ENCODE results near the gene ZNF280D.

The ZNF280D gene

DNA sequence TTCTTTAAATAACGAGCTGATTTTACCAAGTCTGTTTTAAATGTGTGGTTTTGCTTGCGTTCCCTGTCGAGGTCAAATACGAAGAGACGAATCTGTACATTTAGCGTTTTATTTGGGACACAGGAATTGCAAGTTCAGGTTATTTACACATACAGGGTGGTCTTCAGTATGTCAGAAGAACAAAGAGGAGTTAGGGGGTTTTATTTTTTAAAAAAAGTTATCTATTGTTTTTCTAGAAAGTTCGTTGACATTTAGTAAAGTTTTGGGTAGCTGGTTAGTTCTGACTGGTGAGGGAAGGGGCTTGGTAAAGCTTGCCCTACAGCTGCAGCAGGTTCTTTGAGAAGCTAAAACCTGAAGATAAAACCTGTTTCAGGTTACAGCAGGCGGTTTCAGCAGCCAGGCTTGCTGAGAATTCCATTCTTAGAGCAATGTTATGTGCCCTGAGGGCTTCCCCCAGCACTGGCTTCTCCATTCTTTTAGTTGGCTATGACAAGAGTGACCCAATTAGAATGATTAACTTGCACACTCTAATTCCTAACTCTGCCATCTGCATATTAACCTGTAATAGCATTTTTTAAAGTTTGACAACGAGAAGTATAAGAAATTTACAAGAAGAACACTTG is 815 bp upstream of the ZNF280D start:
- no peak overlapping the region for H3K4me3 ChIP-seq (ENCODE audit: low read depth, low read length)
- H3K36me3 ChIP-seq: peaks cover 4% of the 10 kb centered on the region; the same call in 1 of the 2 replicates
- no peak for DNase-seq
- no peaks in the 10 kb centered on the region for H3K27me3 ChIP-seq
- H3K9me3 ChIP-seq: peaks cover 6% of the 10 kb centered on the region
- H3K4me1 ChIP-seq: no peaks in the 10 kb centered on the region
- TF ChIP-seq CTCF (IDR thresholded peaks at IDR 0.05; ENCODE audit: low read depth, low read length): no peak

- H3K9me3 ChIP-seq: peaks cover 6% of the 10 kb centered on the region
- H3K4me3 ChIP-seq (ENCODE audit: low read depth, low read length): peak overlapping the region; percentile 93
- H3K4me1 ChIP-seq: no peaks in the 10 kb centered on the region
- no peak for TF ChIP-seq CTCF (IDR thresholded peaks at IDR 0.05; ENCODE audit: low read depth, low read length)
- no peaks in the 10 kb centered on the region for H3K27me3 ChIP-seq
- peaks cover 4% of the 10 kb centered on the region; the same call in 1 of the 2 replicates for H3K36me3 ChIP-seq
- DNase-seq: no peak
Measured at GRCh38 chr15:56732886-56733135, 498 bp downstream of the ZNF280D start.

DNA sequence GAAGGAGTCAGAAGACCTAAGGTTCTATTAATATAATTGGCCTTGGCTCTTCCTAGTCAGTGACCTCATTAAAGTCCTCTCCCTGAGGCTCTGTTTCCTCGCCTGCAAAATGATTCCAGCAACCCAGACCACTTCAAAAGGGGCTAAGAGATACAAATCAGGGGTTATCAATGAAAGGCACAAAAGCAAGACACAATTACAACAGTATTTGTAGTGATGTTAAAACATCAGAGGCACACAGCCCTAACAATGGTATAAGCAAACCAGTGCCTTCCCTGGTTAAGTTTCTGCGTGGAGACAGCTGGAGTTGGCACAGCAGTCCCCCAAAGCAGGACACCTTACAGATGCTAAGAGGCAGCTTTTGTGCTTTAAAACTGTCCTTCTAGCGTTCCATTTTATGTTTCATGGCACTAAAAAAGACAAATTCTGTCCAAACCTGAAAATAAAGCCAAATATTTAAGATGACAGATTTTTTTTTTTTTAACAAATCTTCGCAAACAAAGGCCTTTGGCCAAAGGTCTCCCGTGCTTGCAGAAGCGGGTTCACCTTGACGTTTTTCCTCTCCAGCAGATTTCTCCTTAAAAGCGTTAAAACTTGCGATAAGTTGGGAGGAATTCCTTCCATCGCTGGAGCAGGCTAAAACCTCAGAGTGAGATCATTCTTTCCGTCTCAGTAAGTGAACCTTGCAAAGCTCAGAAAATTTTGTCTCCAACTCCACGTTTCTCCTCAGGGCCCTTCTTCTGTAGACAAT is 999 bp downstream of the ZNF280D start:
- Histone ChIP-seq H3K4me3 (ENCODE audit: low read depth, low read length) (peak overlapping the region; percentile 93), H3K36me3 (peaks cover 4% of the 10 kb centered on the region; the same call in 1 of the 2 replicates), H3K4me1 (no peaks in the 10 kb centered on the region), H3K9me3 (peaks cover 6% of the 10 kb centered on the region), H3K27me3 (no peaks in the 10 kb centered on the region)
- no peak for TF ChIP-seq CTCF (IDR thresholded peaks at IDR 0.05; ENCODE audit: low read depth, low read length)
- DNase-seq: peak; percentile 22

DNA sequence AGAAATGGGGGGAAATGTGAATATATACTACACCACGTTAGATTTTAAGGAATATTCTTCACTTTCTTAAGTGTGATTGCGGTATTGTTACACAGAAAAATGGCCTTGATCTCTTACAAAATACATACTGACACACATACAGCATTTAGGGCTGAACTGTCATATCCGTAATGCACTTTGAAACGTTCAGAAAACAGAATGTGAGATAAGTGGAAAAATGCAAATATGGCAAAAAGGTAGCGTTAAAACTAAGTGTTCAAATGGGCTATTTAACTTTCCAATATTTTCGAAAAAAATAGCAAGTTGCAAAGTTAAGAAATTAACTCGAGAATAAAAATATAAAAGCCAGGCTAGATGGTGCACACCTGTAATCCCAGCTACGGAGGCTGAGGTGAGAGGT is 1.8 kb downstream of the ZNF280D start:
- Histone ChIP-seq H3K4me1 (no peaks in the 10 kb centered on the region), H3K4me3 (ENCODE audit: low read depth, low read length) (peak overlapping the region; percentile 93), H3K27me3 (no peaks in the 10 kb centered on the region), H3K36me3 (peaks cover 4% of the 10 kb centered on the region; the same call in 1 of the 2 replicates), H3K9me3 (peaks cover 6% of the 10 kb centered on the region)
- no peak for DNase-seq
- TF ChIP-seq CTCF (IDR thresholded peaks at IDR 0.05; ENCODE audit: low read depth, low read length): no peak

- TF ChIP-seq CTCF (IDR thresholded peaks at IDR 0.05; ENCODE audit: low read depth, low read length): no peak
Measured at GRCh38 chr15:56729561-56729960, 3.7 kb downstream of the ZNF280D start.

DNA sequence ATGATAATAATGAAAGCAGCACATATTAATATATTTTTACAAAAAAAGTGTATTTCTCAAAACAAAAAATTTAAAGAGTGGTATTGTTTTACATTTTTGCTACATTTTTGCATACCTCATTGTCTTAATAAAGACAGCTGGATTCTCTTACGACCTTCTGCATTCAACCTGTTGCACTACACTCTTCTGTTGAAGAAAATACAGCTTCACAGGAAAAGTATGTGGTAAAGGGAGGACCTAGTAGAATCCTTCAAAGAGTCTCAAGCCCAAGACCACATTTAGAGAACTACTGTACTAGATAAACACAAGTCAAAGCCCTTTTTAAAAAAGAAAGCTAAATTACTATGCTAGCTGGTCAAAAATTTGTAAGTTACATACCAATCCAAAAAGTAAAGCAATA is 7.9 kb downstream of the ZNF280D start:
- Histone ChIP-seq H3K36me3 (peaks cover 2% of the 10 kb centered on the region; the same call in 1 of the 2 replicates), H3K4me1 (no peaks in the 10 kb centered on the region), H3K27me3 (no peaks in the 10 kb centered on the region), H3K4me3 (ENCODE audit: low read depth, low read length) (no peak overlapping the region), H3K9me3 (no peaks in the 10 kb centered on the region)
- DNase-seq: no peak
- TF ChIP-seq CTCF (IDR thresholded peaks at IDR 0.05; ENCODE audit: low read depth, low read length): no peak

More at GRCh38 chr15:56729561-56729960, 3.7 kb downstream of the ZNF280D start:
- no peaks in the 10 kb centered on the region for H3K27me3 ChIP-seq
- peaks cover 4% of the 10 kb centered on the region; the same call in 1 of the 2 replicates for H3K36me3 ChIP-seq
- no peak overlapping the region for H3K4me3 ChIP-seq (ENCODE audit: low read depth, low read length)
- peaks cover 6% of the 10 kb centered on the region for H3K9me3 ChIP-seq
- DNase-seq: no peak
- no peaks in the 10 kb centered on the region for H3K4me1 ChIP-seq

Measured in BE2C (cell line).